MM.1S (cell line): Measurements from ENCODE around the gene STK39.

ENCODE experiments used
- DNase-seq: peaks from one replicate; pipeline ENCODE4 v3.0.0-alpha.2; 2015
- H2AFZ ChIP-seq: fragments of 300-600 bp; sonication (generic); 2 replicates; pipeline ENCODE4 v1.6.0; 2016; ENCODE audit warnings: antibody characterized with exemption, low read length
- H3F3A ChIP-seq: fragments of 300-600 bp; sonication (generic); 2 replicates; pipeline ENCODE4 v1.6.1; 2016; ENCODE audit warnings: mild to moderate bottlenecking, antibody characterized with exemption, low read length, moderate library complexity, mixed read lengths; ENCODE audit not compliant: insufficient read depth
- H3K27ac ChIP-seq: fragments of 300-600 bp; sonication (generic); 2 replicates; pipeline ENCODE4 v1.5.1; 2016; ENCODE audit warnings: mild to moderate bottlenecking, low read length
- H3K27me3 ChIP-seq: fragments of 300-600 bp; sonication (generic); replicated peaks from 2 replicates; pipeline ENCODE4 v1.6.0; 2016; ENCODE audit warnings: low read length; ENCODE audit not compliant: insufficient read depth
- H3K36me3 ChIP-seq: fragments of 300-600 bp; sonication (generic); replicated peaks from 2 replicates; pipeline ENCODE4 v1.6.1; 2016; ENCODE audit warnings: mild to moderate bottlenecking, low read length, mixed read lengths; ENCODE audit not compliant: insufficient read depth
- H3K4me1 ChIP-seq: fragments of 300-600 bp; sonication (generic); 2 replicates; pipeline ENCODE4 v1.6.1; 2016; ENCODE audit warnings: low read length, mixed read lengths
- H3K4me2 ChIP-seq: fragments of 300-600 bp; sonication (generic); 2 replicates; pipeline ENCODE4 v1.6.0; 2016; ENCODE audit warnings: low read depth, low read length
- H3K4me3 ChIP-seq: fragments of 300-600 bp; sonication (generic); 2 replicates; pipeline ENCODE4 v1.5.1; 2016; ENCODE audit warnings: low read length, mixed read lengths
- H3K79me2 ChIP-seq: fragments of 300-600 bp; sonication (generic); 2 replicates; pipeline ENCODE4 v1.6.1; 2016; ENCODE audit warnings: mixed run types, low read length, mixed read lengths
- H3K9ac ChIP-seq: fragments of 300-600 bp; sonication (generic); 2 replicates; pipeline ENCODE4 v1.6.1; 2016; ENCODE audit warnings: low read length, mixed read lengths
- H3K9me2 ChIP-seq: fragments of 300-600 bp; sonication (generic); replicated peaks from 2 replicates; pipeline ENCODE4 v1.6.1; 2016; ENCODE audit warnings: mild to moderate bottlenecking, low read length, mixed read lengths; ENCODE audit not compliant: insufficient read depth
- H3K9me3 ChIP-seq: fragments of 300-600 bp; sonication (generic); replicated peaks from 2 replicates; pipeline ENCODE4 v1.6.1; 2016; ENCODE audit warnings: mild to moderate bottlenecking, low read length, mixed read lengths; ENCODE audit not compliant: insufficient read depth
- H4K20me1 ChIP-seq: fragments of 300-600 bp; sonication (generic); 2 replicates; pipeline ENCODE4 v1.6.1; 2016; ENCODE audit warnings: mild to moderate bottlenecking, low read length, moderate library complexity, mixed read lengths; ENCODE audit not compliant: insufficient read depth
- EZH2 ChIP-seq: fragments of 300-600 bp; sonication (generic); optimal IDR thresholded peaks from 2 replicates; pipeline ENCODE3; 2017; ENCODE audit warnings: low read depth, mild to moderate bottlenecking, antibody characterized with exemption, low read length, mixed read lengths
- EZH2phosphoT487 ChIP-seq: fragments of 300-600 bp; sonication (generic); IDR thresholded peaks from 2 replicates; pipeline ENCODE4 v1.6.1; 2018; ENCODE audit warnings: antibody characterized with exemption, low read length
- TF ChIP-seq, protein P1 (sequence below): fragments of 300-600 bp; sonication (generic); IDR thresholded peaks from 2 replicates; pipeline ENCODE4 v1.5.1; 2016; ENCODE audit warnings: antibody characterized with exemption, low read length, mixed read lengths

Gene STK39

DNA sequence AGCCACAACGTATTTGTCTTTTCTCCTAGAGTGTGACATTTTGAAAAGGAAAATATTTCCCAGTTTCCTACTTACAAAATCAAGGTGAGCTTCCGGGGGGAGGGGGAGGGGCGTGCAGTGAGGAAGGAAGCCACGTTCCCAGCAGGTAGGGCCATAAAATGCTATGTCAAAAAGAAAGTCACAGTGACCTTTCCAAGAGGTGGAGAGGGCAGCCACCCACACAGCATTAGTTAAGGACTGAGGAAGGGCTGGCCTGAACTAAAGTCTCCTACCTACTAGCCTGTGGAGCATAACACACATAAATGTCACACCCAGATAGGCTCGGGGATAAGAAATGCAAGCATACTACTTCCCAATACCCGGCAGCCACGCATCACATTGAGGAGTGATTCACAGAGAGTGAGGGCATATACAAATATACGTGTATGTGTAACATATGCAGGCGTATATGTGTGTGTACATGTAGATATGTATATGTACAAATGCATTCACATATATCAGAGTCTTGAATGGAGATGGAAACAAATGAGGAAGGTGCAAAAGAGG, 191.1 kb downstream of the STK39 start:
- no peak overlapping the region for H3K4me3 ChIP-seq
- H3K4me2 ChIP-seq: no peak overlapping the region
- TF ChIP-seq EZH2phosphoT487: no peak
- no peak for TF ChIP-seq EZH2
- TF ChIP-seq, protein P1, sequence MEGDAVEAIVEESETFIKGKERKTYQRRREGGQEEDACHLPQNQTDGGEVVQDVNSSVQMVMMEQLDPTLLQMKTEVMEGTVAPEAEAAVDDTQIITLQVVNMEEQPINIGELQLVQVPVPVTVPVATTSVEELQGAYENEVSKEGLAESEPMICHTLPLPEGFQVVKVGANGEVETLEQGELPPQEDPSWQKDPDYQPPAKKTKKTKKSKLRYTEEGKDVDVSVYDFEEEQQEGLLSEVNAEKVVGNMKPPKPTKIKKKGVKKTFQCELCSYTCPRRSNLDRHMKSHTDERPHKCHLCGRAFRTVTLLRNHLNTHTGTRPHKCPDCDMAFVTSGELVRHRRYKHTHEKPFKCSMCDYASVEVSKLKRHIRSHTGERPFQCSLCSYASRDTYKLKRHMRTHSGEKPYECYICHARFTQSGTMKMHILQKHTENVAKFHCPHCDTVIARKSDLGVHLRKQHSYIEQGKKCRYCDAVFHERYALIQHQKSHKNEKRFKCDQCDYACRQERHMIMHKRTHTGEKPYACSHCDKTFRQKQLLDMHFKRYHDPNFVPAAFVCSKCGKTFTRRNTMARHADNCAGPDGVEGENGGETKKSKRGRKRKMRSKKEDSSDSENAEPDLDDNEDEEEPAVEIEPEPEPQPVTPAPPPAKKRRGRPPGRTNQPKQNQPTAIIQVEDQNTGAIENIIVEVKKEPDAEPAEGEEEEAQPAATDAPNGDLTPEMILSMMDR: no peak

DNA sequence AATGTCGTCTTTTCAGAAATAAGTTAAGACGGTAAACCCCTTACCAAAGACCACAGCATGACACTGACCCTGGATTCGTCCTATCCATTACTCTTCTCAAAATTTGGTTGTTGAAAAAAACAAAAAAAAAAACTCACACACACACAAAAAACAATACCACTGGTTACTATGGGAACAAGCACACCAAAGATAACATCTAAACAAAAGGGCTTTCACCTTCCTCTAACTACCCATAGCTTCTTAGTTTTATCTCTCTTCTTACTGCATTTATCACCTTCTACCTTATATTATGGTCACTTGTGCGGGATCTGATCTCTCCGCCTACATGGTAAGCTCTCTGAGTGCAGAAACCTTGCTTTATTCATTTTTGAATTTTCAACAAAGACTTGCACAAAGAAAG, 192.7 kb downstream of the STK39 start:
- Histone ChIP-seq H3K4me1 (no peaks in the 10 kb centered on the region), H3K4me2 (no peak overlapping the region), H3F3A (no peaks in the 10 kb centered on the region), H2AFZ (no peak overlapping the region), H3K36me3 (no peaks in the 10 kb centered on the region), H4K20me1 (no peaks in the 10 kb centered on the region), H3K27me3 (no peaks in the 10 kb centered on the region), H3K27ac (no peak overlapping the region), H3K79me2 (no peaks in the 10 kb centered on the region), H3K4me3 (no peak overlapping the region), H3K9ac (no peak overlapping the region), H3K9me3 (no peaks in the 10 kb centered on the region), H3K9me2 (no peaks in the 10 kb centered on the region)
- DNase-seq: no peak
- TF ChIP-seq EZH2phosphoT487 (no peak), EZH2 (no peak)
- TF ChIP-seq, protein P1: no peak

More for the DNA sequence above, 191.1 kb downstream of the STK39 start:
- Histone ChIP-seq H3K27me3 (no peaks in the 10 kb centered on the region), H4K20me1 (no peaks in the 10 kb centered on the region), H2AFZ (no peak overlapping the region), H3K4me1 (no peaks in the 10 kb centered on the region), H3K9me3 (no peaks in the 10 kb centered on the region), H3K36me3 (no peaks in the 10 kb centered on the region), H3K9ac (no peak overlapping the region), H3K9me2 (no peaks in the 10 kb centered on the region), H3F3A (no peaks in the 10 kb centered on the region), H3K27ac (no peak overlapping the region), H3K79me2 (no peaks in the 10 kb centered on the region)
- DNase-seq: no peak

DNA sequence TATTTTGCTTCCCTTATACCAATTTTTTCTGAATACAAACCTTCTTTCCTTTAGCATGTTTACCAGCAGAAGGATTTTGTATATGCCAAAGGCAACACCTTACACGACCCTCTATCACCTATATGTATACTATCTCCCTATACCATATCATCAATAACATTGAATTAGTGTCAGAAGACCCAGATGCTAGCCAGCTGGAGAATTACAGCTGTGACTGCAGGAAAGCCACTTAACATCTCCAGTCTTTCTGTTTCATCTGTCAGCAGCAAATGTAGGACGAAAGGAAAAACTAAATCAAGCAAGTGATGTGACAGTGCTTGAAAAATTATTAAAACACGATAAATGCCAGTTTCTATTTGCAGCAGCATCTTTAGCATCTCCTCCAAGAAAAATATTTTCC, 193.7 kb downstream of the STK39 start:
- H3K9me2 ChIP-seq: no peaks in the 10 kb centered on the region
- no peak for TF ChIP-seq EZH2
- no peak for TF ChIP-seq EZH2phosphoT487
- TF ChIP-seq, protein P1: no peak
- no peak for DNase-seq
- no peaks in the 10 kb centered on the region for H3K27me3 ChIP-seq
- H3K9ac ChIP-seq: no peak overlapping the region
- no peaks in the 10 kb centered on the region for H3F3A ChIP-seq
- no peaks in the 10 kb centered on the region for H4K20me1 ChIP-seq
- H2AFZ ChIP-seq: no peak overlapping the region
- no peak overlapping the region for H3K27ac ChIP-seq
- no peaks in the 10 kb centered on the region for H3K4me1 ChIP-seq
- no peaks in the 10 kb centered on the region for H3K79me2 ChIP-seq
- H3K4me2 ChIP-seq: no peak overlapping the region
- H3K4me3 ChIP-seq: no peak overlapping the region
- no peaks in the 10 kb centered on the region for H3K9me3 ChIP-seq
- H3K36me3 ChIP-seq: no peaks in the 10 kb centered on the region
